Liver (tissue), 9 donors: ENCODE data around the gene PDYN. TPM values are rescaled to one million over a fixed set of nuclear protein-coding genes. Genes with fewer than 3 reads are reported as not detected.
A peak's percentile ranks its signal among the peaks of the same experiment; 100 is the strongest.

Source experiments
- DNase-seq: peaks from one replicate; pipeline ENCODE4 v3.0.0-alpha.2; 2017; ENCODE audit warnings: low spot score
- H3K27ac ChIP-seq, 2 donors: one replicate each; pipeline ENCODE4 v1.7.0; 2013; ENCODE audit warnings: inconsistent platforms in 2 of 2, low read length in 2 of 2, control low read depth in 1 of 2, low read depth in 1 of 2, mild to moderate bottlenecking in 1 of 2
- H3K27me3 ChIP-seq, 4 donors: one replicate each; pipeline versions ENCODE4 v1.6.1 to v1.7.0; 2013; ENCODE audit warnings: low read length in 3 of 4, inconsistent platforms in 1 of 4, mild to moderate bottlenecking in 1 of 4, moderate library complexity in 1 of 4; ENCODE audit not compliant: control insufficient read depth in 4 of 4, insufficient read depth in 4 of 4
- H3K36me3 ChIP-seq, 4 donors: one replicate each; pipeline versions ENCODE4 v1.6.1 to v1.7.0; 2013; ENCODE audit warnings: low read length in 3 of 4, mild to moderate bottlenecking in 3 of 4, low read depth in 1 of 4, moderate library complexity in 1 of 4; ENCODE audit not compliant: control insufficient read depth in 4 of 4, insufficient read depth in 3 of 4
- H3K4me1 ChIP-seq, 4 donors: one replicate each; pipeline versions ENCODE4 v1.6.1 to v1.7.0; 2013; ENCODE audit warnings: low read length in 3 of 4, mild to moderate bottlenecking in 3 of 4, moderate library complexity in 1 of 4; ENCODE audit not compliant: control insufficient read depth in 4 of 4, insufficient read depth in 4 of 4
- H3K4me3 ChIP-seq, 3 donors: one replicate each; pipeline versions ENCODE4 v1.6.1 to v1.7.0; 2013; ENCODE audit warnings: low read length in 3 of 3, control low read depth in 1 of 3, low read depth in 1 of 3, mild to moderate bottlenecking in 1 of 3
- H3K9ac ChIP-seq, 2 donors: one replicate each; pipeline ENCODE4 v1.7.0; 2013; ENCODE audit warnings: low read length in 2 of 2, mild to moderate bottlenecking in 2 of 2, moderate library complexity in 2 of 2, control low read depth in 1 of 2, low read depth in 1 of 2
- H3K9me3 ChIP-seq, 4 donors: one replicate each; pipeline versions ENCODE4 v1.6.1 to v1.7.0; 2013; ENCODE audit warnings: low read length in 3 of 4; ENCODE audit not compliant: control insufficient read depth in 4 of 4
- EGR1 ChIP-seq, 2 donors: IDR thresholded peaks; 2 replicates each; pipeline ENCODE4 v1.6.1; 2016 to 2018; ENCODE audit warnings: antibody characterized with exemption in 2 of 2, low read depth in 2 of 2
- FOXA1 ChIP-seq: IDR thresholded peaks from 2 replicates; pipeline ENCODE4 v1.6.1; 2016; ENCODE audit warnings: antibody characterized with exemption
- FOXA2 ChIP-seq: IDR thresholded peaks from 2 replicates; pipeline ENCODE4 v1.6.1; 2016; ENCODE audit warnings: antibody characterized with exemption
- GABPA ChIP-seq, 2 donors: IDR thresholded peaks in 1 of 2; conservative IDR thresholded peaks in 1 of 2; 2 replicates each; pipeline ENCODE4 v1.6.1; 2016; ENCODE audit warnings: antibody characterized with exemption in 2 of 2, mild to moderate bottlenecking in 1 of 2, moderate library complexity in 1 of 2
- HNF4A ChIP-seq, 2 donors: conservative IDR thresholded peaks; 2 replicates each; pipeline ENCODE4 v1.6.1; 2016; ENCODE audit warnings: antibody characterized with exemption in 2 of 2, mild to moderate bottlenecking in 2 of 2
- HNF4G ChIP-seq: IDR thresholded peaks from 2 replicates; pipeline ENCODE4 v1.6.1; 2016; ENCODE audit warnings: antibody characterized with exemption
- JUND ChIP-seq, 2 donors: IDR thresholded peaks; 2 replicates each; pipeline ENCODE4 v1.6.1; 2016; ENCODE audit warnings: antibody characterized with exemption in 2 of 2
- NR2F2 ChIP-seq: IDR thresholded peaks from 2 replicates; pipeline ENCODE4 v1.6.1; 2016; ENCODE audit warnings: antibody characterized with exemption
- RAD21 ChIP-seq, 2 donors: IDR thresholded peaks; 2 replicates each; pipeline ENCODE4 v1.6.1; 2016; ENCODE audit warnings: antibody characterized with exemption in 2 of 2, mild to moderate bottlenecking in 2 of 2
- RXRA ChIP-seq, 2 donors: IDR thresholded peaks; 2 replicates each; pipeline ENCODE4 v1.6.1; 2017 to 2018; ENCODE audit warnings: antibody characterized with exemption in 2 of 2, mild to moderate bottlenecking in 1 of 2
- SP1 ChIP-seq: IDR thresholded peaks from 2 replicates; pipeline ENCODE4 v1.6.1; 2018; ENCODE audit warnings: antibody characterized with exemption, mild to moderate bottlenecking
- TAF1 ChIP-seq: conservative IDR thresholded peaks from 2 replicates; pipeline ENCODE4 v1.6.1; 2016; ENCODE audit warnings: antibody characterized with exemption, mild to moderate bottlenecking
- YY1 ChIP-seq: IDR thresholded peaks from 2 replicates; pipeline ENCODE4 v1.6.1; 2016; ENCODE audit warnings: antibody characterized with exemption, mild to moderate bottlenecking
- WGBS: extraction: QIAGEN DNeasy Blood & Tissue Kit; methylation state at CpG from one replicate; pipeline ENCODE4 v1.1.7; 2013; 5-methylcytosine and 5-hydroxymethylcytosine counted together
- polyA plus RNA-seq, 2 donors: library from polyadenylated mRNA; stranded (reverse) in 1 of 2; unstranded in 1 of 2; fragments of 200-250 nt in 1 of 2; fragments of >200 nt in 1 of 2; fragmentation: Nextera tagmentation in 1 of 2; extraction: Ambion mirVana in 1 of 2; gene quantifications; one replicate each; pipeline versions ENCODE4 v1.2.1 to v1.2.3, GENCODE V29; 2013 to 2015
- total RNA-seq, 2 donors: library from RNA; depleted of rRNA; stranded (reverse); fragments of >200 nt; gene quantifications; one replicate each; pipeline ENCODE4 v1.2.3, GENCODE V29; 2014
- TF ChIP-seq, protein P1 (sequence below): fragments of 150-350 bp; IDR thresholded peaks from 2 replicates; pipeline ENCODE4 v1.5.1; 2017; ENCODE audit warnings: improper control_type of control experiment, low read depth, low read length; ENCODE audit not compliant: missing input control
- TF ChIP-seq, protein P2 (sequence below): IDR thresholded peaks from 2 replicates; pipeline ENCODE4 v1.6.1; 2016; ENCODE audit warnings: antibody characterized with exemption
- TF ChIP-seq, protein P3 (sequence below): IDR thresholded peaks from 2 replicates; pipeline ENCODE4 v1.6.1; 2016; ENCODE audit warnings: antibody characterized with exemption
- TF ChIP-seq, protein P4 (sequence below): IDR thresholded peaks from 2 replicates; pipeline ENCODE4 v1.6.1; 2016; ENCODE audit warnings: antibody characterized with exemption
- donor health status: healthy.
- donor health status: healthy.
- donor health status: healthy.
- donor health status: healthy.
- donor health status: healthy.

The PDYN gene
- total and polyA plus RNA-seq, 4 donors: not detected

DNA sequence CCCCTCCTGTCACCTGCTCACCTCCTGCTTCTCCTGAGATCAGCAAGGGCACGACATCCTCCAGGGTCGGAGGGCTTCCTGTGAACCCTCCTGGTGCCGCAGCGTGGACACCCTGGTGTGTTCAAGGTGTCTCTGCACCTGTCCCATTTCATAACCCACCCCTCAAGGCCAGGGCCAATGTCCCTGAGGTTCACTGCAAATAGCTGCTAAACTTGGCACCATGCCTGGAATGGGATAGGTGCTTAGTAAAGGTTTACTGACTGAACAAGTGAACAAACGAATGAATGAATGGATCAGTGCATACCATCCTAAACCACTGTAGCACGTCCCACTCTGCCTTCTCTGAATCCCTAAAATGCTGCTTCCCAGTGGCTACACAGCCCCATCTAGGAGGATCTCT is 63.7 kb downstream of the PDYN start:
- Histone ChIP-seq H3K4me3 (no peak overlapping the region), H3K9me3 (no peaks in the 10 kb centered on the region), H3K4me1 (peaks cover 2 to 27% (median 16%) of the 10 kb centered on the region in 4 donors), H3K27me3 (no peaks in the 10 kb centered on the region), H3K27ac (no peak overlapping the region), H3K9ac (no peak overlapping the region), H3K36me3 (peaks cover 0 to 14% (median 10%) of the 10 kb centered on the region in 4 donors)
- DNase-seq: no peak
- 57% methylated on average over 6 of the region's 6 CpGs for WGBS
- no peak for TF ChIP-seq FOXA1
- TF ChIP-seq, protein P1, sequence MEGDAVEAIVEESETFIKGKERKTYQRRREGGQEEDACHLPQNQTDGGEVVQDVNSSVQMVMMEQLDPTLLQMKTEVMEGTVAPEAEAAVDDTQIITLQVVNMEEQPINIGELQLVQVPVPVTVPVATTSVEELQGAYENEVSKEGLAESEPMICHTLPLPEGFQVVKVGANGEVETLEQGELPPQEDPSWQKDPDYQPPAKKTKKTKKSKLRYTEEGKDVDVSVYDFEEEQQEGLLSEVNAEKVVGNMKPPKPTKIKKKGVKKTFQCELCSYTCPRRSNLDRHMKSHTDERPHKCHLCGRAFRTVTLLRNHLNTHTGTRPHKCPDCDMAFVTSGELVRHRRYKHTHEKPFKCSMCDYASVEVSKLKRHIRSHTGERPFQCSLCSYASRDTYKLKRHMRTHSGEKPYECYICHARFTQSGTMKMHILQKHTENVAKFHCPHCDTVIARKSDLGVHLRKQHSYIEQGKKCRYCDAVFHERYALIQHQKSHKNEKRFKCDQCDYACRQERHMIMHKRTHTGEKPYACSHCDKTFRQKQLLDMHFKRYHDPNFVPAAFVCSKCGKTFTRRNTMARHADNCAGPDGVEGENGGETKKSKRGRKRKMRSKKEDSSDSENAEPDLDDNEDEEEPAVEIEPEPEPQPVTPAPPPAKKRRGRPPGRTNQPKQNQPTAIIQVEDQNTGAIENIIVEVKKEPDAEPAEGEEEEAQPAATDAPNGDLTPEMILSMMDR: no peak
- TF ChIP-seq, protein P2, sequence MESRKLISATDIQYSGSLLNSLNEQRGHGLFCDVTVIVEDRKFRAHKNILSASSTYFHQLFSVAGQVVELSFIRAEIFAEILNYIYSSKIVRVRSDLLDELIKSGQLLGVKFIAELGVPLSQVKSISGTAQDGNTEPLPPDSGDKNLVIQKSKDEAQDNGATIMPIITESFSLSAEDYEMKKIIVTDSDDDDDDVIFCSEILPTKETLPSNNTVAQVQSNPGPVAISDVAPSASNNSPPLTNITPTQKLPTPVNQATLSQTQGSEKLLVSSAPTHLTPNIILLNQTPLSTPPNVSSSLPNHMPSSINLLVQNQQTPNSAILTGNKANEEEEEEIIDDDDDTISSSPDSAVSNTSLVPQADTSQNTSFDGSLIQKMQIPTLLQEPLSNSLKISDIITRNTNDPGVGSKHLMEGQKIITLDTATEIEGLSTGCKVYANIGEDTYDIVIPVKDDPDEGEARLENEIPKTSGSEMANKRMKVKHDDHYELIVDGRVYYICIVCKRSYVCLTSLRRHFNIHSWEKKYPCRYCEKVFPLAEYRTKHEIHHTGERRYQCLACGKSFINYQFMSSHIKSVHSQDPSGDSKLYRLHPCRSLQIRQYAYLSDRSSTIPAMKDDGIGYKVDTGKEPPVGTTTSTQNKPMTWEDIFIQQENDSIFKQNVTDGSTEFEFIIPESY: no peak
- peak; percentile 56 to 67 for TF ChIP-seq RXRA (IDR thresholded peaks at IDR 0.05)
- no peak for TF ChIP-seq FOXA2
- TF ChIP-seq TAF1: no peak
- peak in 1 of 2 donors; percentile 54 for TF ChIP-seq HNF4A (conservative IDR thresholded peaks at IDR 0.05)
- no peak for TF ChIP-seq EGR1 (IDR thresholded peaks at IDR 0.05; ENCODE audit: low read depth in 2 of 2)
- no peak for TF ChIP-seq NR2F2
- no peak for TF ChIP-seq RAD21 (IDR thresholded peaks at IDR 0.05)
- no peak for TF ChIP-seq HNF4G
- TF ChIP-seq, protein P3, sequence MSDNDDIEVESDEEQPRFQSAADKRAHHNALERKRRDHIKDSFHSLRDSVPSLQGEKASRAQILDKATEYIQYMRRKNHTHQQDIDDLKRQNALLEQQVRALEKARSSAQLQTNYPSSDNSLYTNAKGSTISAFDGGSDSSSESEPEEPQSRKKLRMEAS: no peak
- no peak for TF ChIP-seq YY1
- TF ChIP-seq JUND (IDR thresholded peaks at IDR 0.05): no peak
- no peak for TF ChIP-seq SP1
- TF ChIP-seq, protein P4, sequence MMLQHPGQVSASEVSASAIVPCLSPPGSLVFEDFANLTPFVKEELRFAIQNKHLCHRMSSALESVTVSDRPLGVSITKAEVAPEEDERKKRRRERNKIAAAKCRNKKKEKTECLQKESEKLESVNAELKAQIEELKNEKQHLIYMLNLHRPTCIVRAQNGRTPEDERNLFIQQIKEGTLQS: no peak

DNA sequence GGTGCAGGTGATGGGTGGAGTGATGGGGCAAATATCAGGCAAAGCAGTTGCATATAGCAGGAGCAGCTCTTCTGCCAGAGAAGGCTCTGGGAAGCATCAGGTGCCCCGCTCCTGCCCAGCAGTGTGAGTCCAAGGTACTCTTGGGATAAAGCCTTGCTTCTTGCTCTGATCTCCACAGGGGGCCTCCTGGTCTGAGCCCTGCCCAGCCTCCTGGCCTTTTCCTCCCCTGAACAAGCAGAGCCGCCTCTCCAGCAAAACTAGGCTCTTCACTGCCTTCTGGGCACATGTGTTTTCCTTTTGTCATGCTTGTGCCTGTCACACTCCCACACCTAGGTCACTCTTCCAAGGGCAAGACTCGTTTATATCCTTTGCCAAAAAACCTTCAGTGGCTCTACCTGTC is 64.4 kb downstream of the PDYN start:
- WGBS: 81% methylated on average over 3 of the region's 3 CpGs
- no peaks in the 10 kb centered on the region for H3K9me3 ChIP-seq
- TF ChIP-seq TAF1 (no peak), GABPA (IDR thresholded peaks at IDR 0.05 in 1 of 2, conservative IDR thresholded peaks at IDR 0.05 in 1 of 2) (no peak), SP1 (no peak), RXRA (IDR thresholded peaks at IDR 0.05) (no peak)
- TF ChIP-seq, protein P3: no peak
- TF ChIP-seq, protein P1: no peak
- TF ChIP-seq, protein P4: no peak
- H3K27me3 ChIP-seq: no peaks in the 10 kb centered on the region
- H3K4me1 ChIP-seq: peaks cover 0 to 23% (median 15%) of the 10 kb centered on the region in 4 donors
- no peak overlapping the region for H3K4me3 ChIP-seq
- H3K9ac ChIP-seq: no peak overlapping the region
- peaks cover 2 to 18% (median 12%) of the 10 kb centered on the region in 4 donors for H3K36me3 ChIP-seq
- no peak overlapping the region for H3K27ac ChIP-seq
- DNase-seq: no peak
